GM19452 (cell line): ENCODE results near the gene STIM2.
A peak's percentile ranks its signal among the peaks of the same experiment; 100 is the strongest.

Experiments
- ATAC-seq: cut with Tn5 transposase; IDR thresholded peaks from one replicate; pipeline ENCODE4 v1.9.1; 2021; ENCODE audit not compliant: unreplicated experiment

The STIM2 gene

GRCh38 chr4:26896636-26897035 is 36.0 kb downstream of the STIM2 start:
- no peak for ATAC-seq

- ATAC-seq: no peak
Measured at GRCh38 chr4:26899991-26900390, 39.4 kb downstream of the STIM2 start.

- no peak for ATAC-seq
Measured at GRCh38 chr4:26900765-26901164, 40.1 kb downstream of the STIM2 start.

- no peak for ATAC-seq
Measured at GRCh38 chr4:26905172-26905571, 44.5 kb downstream of the STIM2 start.

DNA sequence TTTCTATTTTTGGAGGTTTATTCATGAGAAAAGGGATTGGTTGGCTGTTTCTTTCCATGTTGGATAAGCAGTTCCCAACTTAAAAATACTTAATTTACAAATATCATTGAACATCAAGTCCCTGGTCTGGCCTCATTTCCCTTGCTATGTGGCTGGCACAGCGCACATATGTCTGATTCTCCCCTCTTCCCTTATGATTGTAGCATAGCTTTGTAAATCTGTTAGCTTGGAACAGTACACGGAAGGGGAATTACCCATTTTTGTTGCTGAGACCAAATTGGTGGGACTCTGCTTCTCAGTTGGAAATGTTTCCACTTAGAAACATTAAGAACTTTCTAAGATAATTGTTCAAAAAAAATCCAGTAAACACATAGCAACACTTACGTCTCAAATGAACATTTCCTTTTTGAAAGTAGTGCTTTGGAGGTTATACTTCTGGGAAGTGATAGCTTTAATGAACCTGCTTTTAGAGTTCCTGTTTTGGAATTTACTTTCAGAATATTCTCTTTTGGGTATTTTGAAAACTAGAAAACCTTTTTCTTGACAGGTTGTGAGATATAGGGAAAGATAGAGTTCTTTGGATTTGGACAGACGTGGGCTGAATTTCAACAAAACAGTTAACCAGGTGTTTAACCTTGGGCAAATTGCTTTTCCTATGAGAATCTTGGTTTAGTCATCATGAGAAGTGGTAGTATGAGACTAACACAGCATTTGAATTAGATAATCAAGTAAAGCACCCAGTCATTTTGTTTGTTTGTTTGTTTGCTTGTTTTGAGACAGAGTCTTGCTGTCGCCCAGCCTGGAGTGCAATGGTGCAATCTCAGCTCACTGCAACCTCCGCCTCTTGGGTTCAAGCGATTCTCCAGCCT is 47.3 kb downstream of the STIM2 start:
- ATAC-seq: no peak

GRCh38 chr4:26909369-26909768 is 48.7 kb downstream of the STIM2 start:
- ATAC-seq: no peak

GRCh38 chr4:26911254-26911653 is 50.6 kb downstream of the STIM2 start:
- ATAC-seq: no peak

- ATAC-seq: no peak
Measured at GRCh38 chr4:26912069-26912468, 51.4 kb downstream of the STIM2 start.

DNA sequence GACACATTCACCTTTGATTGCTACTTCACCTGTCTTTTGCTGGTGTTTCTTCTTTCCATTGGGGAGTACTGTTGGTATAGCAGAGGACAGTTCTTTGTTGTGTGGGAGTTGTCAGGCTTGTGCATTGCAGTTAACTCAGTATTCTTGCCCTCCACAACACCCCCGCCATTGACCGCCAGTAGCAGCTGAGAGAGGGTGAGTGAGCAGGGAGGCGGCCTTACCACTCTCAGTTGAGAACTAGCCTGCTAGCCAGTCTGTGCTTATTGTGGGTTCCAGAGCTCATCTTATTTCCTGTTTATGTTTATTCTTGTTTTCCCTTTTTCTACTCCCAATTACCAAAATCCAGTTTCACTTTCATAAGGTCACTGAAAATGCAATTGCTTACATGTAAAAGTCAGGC is 52.2 kb downstream of the STIM2 start:
- no peak for ATAC-seq

DNA sequence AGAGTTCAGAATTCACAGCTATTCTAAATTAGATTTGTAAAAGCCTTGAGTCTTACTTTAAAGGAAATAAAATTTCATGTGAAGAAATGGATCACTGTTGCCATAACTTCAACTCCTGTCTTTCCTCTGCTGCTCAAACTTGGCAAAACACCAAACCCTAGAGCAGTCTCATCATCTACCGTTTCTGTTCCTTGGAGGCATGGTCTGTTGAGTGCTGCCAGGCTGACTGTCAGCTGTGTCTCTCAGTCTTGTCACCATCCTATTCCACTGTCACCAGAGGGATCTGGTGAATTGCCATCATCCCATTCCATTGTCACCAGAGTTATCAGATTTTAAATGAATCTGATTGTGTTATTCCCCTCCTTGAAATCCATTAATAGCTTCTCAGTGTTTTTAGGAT is 55.6 kb downstream of the STIM2 start:
- ATAC-seq: no peak

GRCh38 chr4:26930964-26931363 is 70.3 kb downstream of the STIM2 start:
- ATAC-seq: no peak

DNA sequence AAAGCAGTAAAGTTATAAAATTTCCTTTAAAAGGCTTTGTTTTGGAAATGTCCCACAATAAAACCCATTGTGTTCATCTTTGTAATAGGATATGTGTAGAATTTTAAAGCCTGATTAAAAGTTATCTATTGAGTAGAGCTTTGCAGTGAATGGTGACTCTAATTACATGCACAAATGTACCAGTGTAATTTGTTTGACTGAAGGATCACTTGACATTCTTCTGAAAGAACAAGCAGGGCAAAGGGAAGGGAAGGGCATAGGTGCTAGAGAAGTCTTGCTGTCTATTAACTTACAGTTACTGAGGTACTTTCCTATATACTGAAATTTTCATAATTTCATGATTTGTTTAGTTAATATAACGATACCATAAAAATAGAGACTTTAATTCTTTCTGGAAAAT is 70.8 kb downstream of the STIM2 start:
- ATAC-seq: no peak

DNA sequence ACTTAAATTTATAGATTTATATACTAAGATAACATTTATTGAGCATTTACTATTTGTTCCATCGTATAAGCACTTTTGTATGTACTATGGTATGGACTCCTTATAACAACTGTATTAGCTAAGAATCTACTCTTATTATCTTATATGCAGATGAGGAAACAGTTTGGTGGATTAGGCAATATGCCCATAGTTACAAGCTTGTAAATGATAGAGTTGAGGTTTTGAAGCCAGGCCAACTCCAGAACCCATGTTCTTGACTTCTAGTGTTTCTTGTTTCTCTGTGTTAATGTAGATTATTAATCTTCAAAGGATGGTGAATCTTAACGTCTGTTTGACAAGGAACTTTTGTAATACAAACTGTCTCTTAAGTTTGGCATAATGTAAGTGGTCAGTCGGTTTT is 71.3 kb downstream of the STIM2 start:
- no peak for ATAC-seq

DNA sequence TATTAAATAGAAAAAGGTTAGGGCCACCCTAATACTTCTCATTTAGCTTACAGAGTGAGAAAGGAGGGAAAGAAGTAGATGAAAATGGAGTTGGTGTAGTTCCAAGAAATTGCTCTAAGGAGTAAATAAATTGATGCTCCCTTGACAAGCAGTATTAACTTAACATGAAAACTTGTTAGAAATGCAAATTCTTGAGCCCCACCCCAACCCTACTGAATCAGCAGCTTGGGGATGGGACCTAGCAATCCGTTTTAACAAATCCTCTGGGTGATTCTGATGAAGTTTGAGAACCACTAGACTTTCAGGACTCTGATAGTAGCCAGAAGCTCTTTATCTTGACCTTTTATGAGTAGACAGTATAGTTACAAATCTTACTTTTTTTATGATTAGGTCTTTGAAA is 74.8 kb downstream of the STIM2 start:
- no peak for ATAC-seq

DNA sequence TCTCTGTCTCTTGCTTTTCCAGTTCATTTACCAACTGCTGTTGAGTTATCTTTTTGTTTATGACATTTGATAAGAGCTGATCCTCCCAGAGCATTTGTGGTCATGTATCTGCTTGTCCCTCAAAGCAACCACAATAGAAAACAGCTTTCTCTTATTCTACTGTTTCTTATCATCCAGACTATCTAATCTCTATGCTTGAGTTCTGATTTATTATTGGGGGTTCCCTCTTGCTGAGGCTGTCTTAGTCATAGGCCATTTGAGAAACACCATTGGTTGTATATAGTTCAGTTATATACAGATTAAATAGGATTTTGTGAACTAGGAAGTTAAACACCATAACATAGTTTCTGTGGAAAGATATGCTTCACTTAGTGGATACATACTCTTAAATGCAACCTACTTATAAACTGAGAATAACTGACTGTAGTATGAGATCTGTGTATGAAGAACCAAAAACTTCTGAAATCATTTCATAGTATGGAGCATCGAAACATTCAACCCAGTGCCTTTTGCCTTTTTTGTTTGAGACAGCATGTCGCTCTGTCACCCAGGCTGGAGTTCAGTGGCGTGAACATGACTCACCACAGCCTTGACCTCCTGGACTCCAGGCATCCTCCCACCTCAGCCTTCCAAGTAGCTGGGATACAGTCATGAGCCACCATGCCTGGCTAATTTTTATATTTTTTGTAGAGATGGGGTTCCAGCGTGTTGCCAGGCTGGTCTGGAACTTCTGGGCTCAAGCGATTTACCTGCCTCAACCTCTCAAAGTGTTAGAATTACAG is 75.8 kb downstream of the STIM2 start:
- no peak for ATAC-seq

- peak; percentile 70 for ATAC-seq
Measured at GRCh38 chr4:26937139-26937538, 76.5 kb downstream of the STIM2 start.

DNA sequence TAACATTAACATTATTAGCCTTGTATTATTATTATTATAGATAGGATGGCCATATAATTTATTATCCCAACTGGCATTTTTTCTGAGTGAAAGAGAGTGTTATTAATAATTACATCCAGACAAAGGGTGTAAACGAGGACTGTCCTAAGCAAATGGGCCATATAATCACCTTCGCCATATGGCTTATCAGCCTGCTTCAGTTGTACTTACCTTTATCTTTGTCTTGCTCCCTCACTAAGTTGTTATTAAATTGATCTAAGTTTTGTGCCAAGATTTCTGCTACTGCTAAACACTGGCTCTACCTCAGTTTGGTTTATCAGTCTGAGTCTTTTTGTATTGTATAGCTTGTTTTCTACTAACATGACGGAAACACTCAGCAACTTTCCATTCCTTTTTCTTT is 76.9 kb downstream of the STIM2 start:
- no peak for ATAC-seq

DNA sequence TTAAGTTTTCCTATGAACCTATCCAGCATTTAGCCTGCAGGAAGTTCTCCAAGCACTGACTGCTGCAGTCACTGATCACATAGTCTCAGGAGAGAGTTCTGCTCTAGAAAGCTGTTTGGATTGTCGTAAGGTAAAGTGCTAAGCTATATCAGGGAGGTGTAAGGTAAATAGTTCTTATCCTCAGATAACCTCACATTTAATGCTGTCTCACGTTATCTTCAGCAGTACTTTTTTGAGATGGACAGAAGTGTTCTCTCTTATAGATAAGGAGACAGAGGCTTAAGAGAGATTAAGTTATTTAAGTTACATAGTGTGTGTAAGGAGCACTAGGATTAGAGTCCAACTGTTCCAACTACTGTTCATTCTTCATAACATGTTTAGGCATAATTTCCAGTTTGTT is 77.9 kb downstream of the STIM2 start:
- no peak for ATAC-seq

DNA sequence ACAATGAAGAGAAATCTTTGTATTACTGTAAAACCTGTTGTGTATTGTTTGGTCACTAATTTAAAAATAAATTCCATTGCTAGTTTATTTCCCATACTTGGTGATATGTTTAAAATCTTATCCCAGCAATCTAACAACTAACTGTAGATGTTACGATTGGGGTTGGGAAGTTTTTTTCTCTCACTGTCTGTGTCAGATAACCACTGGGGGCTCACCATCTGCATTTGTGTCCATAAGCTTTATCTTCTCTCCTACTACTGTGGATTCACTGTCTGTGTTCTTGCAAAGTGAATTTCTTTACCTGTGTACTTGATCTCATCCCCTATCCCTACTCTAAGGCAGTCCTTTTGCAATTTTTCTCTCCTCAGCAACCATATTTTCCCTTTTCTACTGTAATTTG is 81.3 kb downstream of the STIM2 start:
- no peak for ATAC-seq

GRCh38 chr4:26942871-26943270 is 82.2 kb downstream of the STIM2 start:
- no peak for ATAC-seq

- no peak for ATAC-seq
Measured at GRCh38 chr4:26943391-26943790, 82.8 kb downstream of the STIM2 start.

- no peak for ATAC-seq
Measured at GRCh38 chr4:26945794-26946193, 85.2 kb downstream of the STIM2 start.
